Measurements from ENCODE around the gene CFAP77. TPM values are rescaled to one million over a fixed set of nuclear protein-coding genes. Genes with fewer than 3 reads are reported as not detected.

Gene CFAP77
- total and polyA plus RNA-seq, 2 of the 4 experiments (the other 2 are of a cell fraction), result not detected

- Histone ChIP-seq H2AK5ac (ENCODE audit: low read depth, low read length) (no peak overlapping the region), H3K23ac (ENCODE audit: low read depth, low read length) (no peak overlapping the region), H2AFZ (replicated peaks; ENCODE audit: low read length, poor library complexity) (no peak overlapping the region), H3K79me1 (ENCODE audit: low read depth in 1 of 2, low read length in 2 of 2) (no peaks in the 10 kb centered on the region), H3K4ac (ENCODE audit: low read depth, low read length) (no peak overlapping the region), H3K9me1 (ENCODE audit: insufficient read depth, low read length) (no peaks in the 10 kb centered on the region), H2BK20ac (ENCODE audit: low read depth, low read length) (no peak overlapping the region), H4K8ac (ENCODE audit: low read depth in 2 of 2, low read length in 2 of 2) (no peak overlapping the region), H3K36me3 (ENCODE audit: control insufficient read depth, insufficient read depth, low read length) (no peaks in the 10 kb centered on the region), H3K9ac (ENCODE audit: low read depth, low read length) (no peak overlapping the region), H3K18ac (ENCODE audit: low read depth, low read length) (no peak overlapping the region), H3K14ac (replicated peaks; ENCODE audit: low read depth, low read length) (no peak overlapping the region), H3K56ac (ENCODE audit: extremely low read depth, insufficient read depth, low read length) (no peak overlapping the region), H2AK9ac (replicated peaks; ENCODE audit: low read depth, low read length, poor library complexity) (no peak overlapping the region), H3K4me2 (ENCODE audit: low read depth, low read length) (no peak overlapping the region), H3K4me3 (ENCODE audit: insufficient read depth, low read depth, low read length) (no peak overlapping the region), H3K4me1 (ENCODE audit: control insufficient read depth, insufficient read depth, low read length) (no peaks in the 10 kb centered on the region), H3K27ac (ENCODE audit: insufficient read depth, low read length) (no peak overlapping the region), H3K27me3 (ENCODE audit: control insufficient read depth, insufficient read depth, low read length) (peaks cover 41% of the 10 kb centered on the region), H2BK120ac (ENCODE audit: low read depth, low read length) (no peak overlapping the region), H4K91ac (ENCODE audit: insufficient read depth, low read depth, low read length) (no peak overlapping the region), H2BK15ac (ENCODE audit: low read depth, low read length) (no peak overlapping the region), H3K9me3 (ENCODE audit: control insufficient read depth, insufficient read depth, low read length) (peaks cover 3% of the 10 kb centered on the region), H2BK5ac (ENCODE audit: low read depth, low read length, poor library complexity, severe bottlenecking) (no peak overlapping the region), H4K20me1 (ENCODE audit: insufficient read depth, low read length) (no peaks in the 10 kb centered on the region), H4K5ac (ENCODE audit: low read depth, low read length) (no peak overlapping the region)
- 55% methylated on average over 14 of the region's 26 CpGs; no CpG with 5 or more reads in 1 of the 2 experiments for WGBS, 2 experiments (ENCODE audit: extremely low coverage in 2 of 2, insufficient read length in 1 of 2)
- intact Hi-C loops (cut with micrococcal nuclease), result no loop called here
- dilution Hi-C loops (cut with HindIII; ENCODE audit: low sequenced_read_pairs, unreplicated experiment), result no loop called here
- CTCF ChIA-PET, result interaction anchor here (0.6 kb wide), 1 partner anchor 263 kb away, joined by 3 read pairs; no protein-coding TSS in a partner anchor
- in situ Hi-C loops (cut with MboI; ENCODE audit: low sequenced_read_pairs), result no loop called here
- DNase-seq (no peak), ATAC-seq (ENCODE audit: low read depth) (no peak)
- POLR2A ChIA-PET (ENCODE audit: unreplicated experiment), result no interaction called here
- TF ChIP-seq SMC3 (IDR thresholded peaks at IDR 0.05; ENCODE audit: low read depth, low read length), result no peak
- no peak for TF ChIP-seq CTCF (conservative IDR thresholded peaks at IDR 0.05; ENCODE audit: low read depth, low read length)
- no peak for TF ChIP-seq RFX5 (IDR thresholded peaks at IDR 0.05; ENCODE audit: low read depth, low read length)
- TF ChIP-seq ELK1 (IDR thresholded peaks at IDR 0.05; ENCODE audit: borderline replicate concordance, low read depth, low read length), result no peak
- BruUV-seq (replicated peaks), result no TSS peak
Measured at GRCh38 chr9:132556714-132557113, 146.7 kb downstream of the CFAP77 start.
